Measurements from ENCODE around the gene ACADS.
"Not testable (repeated sequence)": the region's sequence is repeated elsewhere in the genome, so short reads cannot be mapped to it uniquely, and the experiment has no call there.

Gene ACADS

DNA sequence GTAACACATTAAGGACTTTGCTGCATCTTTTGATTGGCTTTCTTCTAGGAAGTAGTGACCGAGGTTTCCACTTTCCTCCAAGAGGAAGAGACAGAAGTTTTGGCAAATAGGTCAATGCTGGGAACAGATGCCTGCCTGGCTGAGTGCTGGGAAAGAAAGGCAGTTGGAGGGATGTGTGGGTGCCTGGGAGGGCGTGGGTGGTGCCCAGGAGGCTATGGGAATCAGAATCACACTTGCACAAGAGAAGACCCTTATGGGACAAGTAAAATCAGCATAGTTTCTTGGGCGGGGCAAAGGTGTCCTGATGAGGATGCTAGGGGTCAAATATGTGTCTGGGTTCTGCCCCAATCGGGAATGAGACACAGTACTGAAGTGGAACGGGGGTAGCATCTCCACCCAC lies 906 bp upstream of the ACADS start:
- Mint-ChIP-seq H3K4me1 (peaks cover 18% of the 10 kb centered on the region), H3K36me3 (ENCODE audit: low read depth) (peaks cover 46% of the 10 kb centered on the region), H3K4me3 (peak overlapping the region; percentile 82), H3K27me3 (ENCODE audit: low read depth, poor library complexity) (peaks cover 6% of the 10 kb centered on the region), H3K27ac (no peak overlapping the region), H3K9me3 (no peaks in the 10 kb centered on the region)
- TF ChIP-seq, protein P1, sequence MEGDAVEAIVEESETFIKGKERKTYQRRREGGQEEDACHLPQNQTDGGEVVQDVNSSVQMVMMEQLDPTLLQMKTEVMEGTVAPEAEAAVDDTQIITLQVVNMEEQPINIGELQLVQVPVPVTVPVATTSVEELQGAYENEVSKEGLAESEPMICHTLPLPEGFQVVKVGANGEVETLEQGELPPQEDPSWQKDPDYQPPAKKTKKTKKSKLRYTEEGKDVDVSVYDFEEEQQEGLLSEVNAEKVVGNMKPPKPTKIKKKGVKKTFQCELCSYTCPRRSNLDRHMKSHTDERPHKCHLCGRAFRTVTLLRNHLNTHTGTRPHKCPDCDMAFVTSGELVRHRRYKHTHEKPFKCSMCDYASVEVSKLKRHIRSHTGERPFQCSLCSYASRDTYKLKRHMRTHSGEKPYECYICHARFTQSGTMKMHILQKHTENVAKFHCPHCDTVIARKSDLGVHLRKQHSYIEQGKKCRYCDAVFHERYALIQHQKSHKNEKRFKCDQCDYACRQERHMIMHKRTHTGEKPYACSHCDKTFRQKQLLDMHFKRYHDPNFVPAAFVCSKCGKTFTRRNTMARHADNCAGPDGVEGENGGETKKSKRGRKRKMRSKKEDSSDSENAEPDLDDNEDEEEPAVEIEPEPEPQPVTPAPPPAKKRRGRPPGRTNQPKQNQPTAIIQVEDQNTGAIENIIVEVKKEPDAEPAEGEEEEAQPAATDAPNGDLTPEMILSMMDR (IDR thresholded peaks at IDR 0.05) = no peak
- DNase-seq = no peak

DNA sequence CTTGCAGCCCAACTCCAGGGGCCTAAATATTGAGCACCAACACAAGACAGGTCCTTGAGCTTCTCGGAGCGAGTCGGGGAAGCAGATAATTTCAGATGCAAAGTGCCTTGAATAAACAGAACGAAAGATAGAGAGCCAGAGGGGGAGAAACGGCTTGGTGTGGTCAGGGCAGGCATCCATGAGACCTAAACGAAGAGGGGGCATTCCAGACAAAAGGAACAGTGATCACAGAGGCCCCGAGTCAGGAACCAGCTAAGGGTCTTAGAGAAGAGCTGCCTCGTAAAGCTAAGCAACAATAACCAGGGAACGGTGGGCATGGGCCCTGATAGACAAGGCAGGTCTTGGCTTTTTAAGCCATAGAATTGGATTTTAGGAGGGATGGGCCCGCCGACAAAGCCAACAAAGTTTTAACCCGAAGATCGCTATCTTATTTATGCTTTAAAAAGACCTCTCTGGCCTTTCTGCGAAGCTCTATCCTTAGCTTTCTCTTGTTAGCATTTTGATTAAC lies 421 bp upstream of the ACADS start:
- Mint-ChIP-seq H3K36me3 (ENCODE audit: low read depth) (peaks cover 47% of the 10 kb centered on the region), H3K9me3 (no peaks in the 10 kb centered on the region), H3K27ac (no peak overlapping the region), H3K4me3 (peak overlapping the region; percentile 82), H3K4me1 (peaks cover 18% of the 10 kb centered on the region), H3K27me3 (ENCODE audit: low read depth, poor library complexity) (peaks cover 6% of the 10 kb centered on the region)
- TF ChIP-seq, protein P1 (IDR thresholded peaks at IDR 0.05) = no peak
- no peak for DNase-seq

DNA sequence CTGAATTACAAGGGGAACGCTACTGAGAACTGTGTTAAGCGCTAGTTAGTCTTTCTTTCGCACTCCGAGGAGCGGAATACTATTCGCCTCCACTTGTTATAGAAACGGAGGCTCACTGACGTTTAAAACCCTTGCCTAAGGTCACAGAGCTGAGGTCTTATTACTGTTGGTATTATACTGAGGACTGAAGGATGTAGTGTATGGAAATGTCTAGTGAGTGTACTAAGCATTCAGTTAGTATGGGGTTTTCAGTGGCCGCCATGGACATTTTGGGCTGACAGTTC lies 826 bp downstream of the ACADS start:
- Mint-ChIP-seq H3K27ac (no peak overlapping the region), H3K9me3 (peaks cover 4% of the 10 kb centered on the region), H3K4me1 (peaks cover 18% of the 10 kb centered on the region), H3K36me3 (ENCODE audit: low read depth) (peaks cover 46% of the 10 kb centered on the region), H3K27me3 (ENCODE audit: low read depth, poor library complexity) (peaks cover 6% of the 10 kb centered on the region), H3K4me3 (peak overlapping the region; percentile 82)
- TF ChIP-seq, protein P1 (IDR thresholded peaks at IDR 0.05) = no peak
- no peak for DNase-seq

DNA sequence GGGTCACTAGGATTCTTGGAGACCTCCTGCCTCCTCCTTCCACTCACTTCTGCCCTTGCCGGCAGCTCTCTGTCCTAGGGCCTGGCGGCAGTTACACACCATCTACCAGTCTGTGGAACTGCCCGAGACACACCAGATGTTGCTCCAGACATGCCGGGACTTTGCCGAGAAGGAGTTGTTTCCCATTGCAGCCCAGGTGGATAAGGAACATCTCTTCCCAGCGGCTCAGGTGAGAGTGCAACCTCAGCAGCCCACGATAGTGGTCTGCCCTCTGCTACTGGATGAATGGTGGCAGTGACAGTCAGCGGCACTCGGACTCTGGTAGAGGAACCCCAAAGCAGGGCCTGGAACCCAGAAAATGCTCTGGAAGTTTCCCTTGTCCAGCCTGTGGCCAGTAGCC lies 1.3 kb downstream of the ACADS start:
- Mint-ChIP-seq H3K9me3 (peaks cover 4% of the 10 kb centered on the region), H3K27ac (no peak overlapping the region), H3K36me3 (ENCODE audit: low read depth) (peaks cover 47% of the 10 kb centered on the region), H3K4me1 (peaks cover 18% of the 10 kb centered on the region), H3K4me3 (no peak overlapping the region), H3K27me3 (ENCODE audit: low read depth, poor library complexity) (peaks cover 6% of the 10 kb centered on the region)
- TF ChIP-seq, protein P1 (IDR thresholded peaks at IDR 0.05) = no peak
- no peak for DNase-seq

DNA sequence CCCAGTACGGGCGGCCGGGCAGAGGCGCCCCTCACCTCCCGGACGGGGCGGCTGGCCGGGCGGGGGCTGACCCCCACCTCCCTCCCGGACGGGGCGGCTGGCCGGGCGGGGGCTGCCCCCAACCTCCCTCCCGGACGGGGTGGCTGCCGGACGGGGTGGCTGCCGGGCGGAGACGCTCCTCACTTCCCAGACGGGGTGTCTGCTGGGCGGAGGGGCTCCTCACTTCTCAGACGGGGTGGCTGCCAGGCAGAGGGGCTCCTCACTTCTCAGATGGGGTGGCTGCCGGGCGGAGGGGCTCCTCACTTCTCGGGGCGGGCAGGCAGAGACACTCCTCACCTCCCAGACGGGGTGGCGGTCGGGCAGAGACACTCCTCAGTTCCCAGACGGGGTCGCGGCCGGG lies 6.6 kb downstream of the ACADS start:
- H3K4me1 Mint-ChIP-seq; H3K4me3 Mint-ChIP-seq; H3K27ac Mint-ChIP-seq; H3K27me3 Mint-ChIP-seq (ENCODE audit: low read depth, poor library complexity); DNase-seq: not testable (repeated sequence)
- Mint-ChIP-seq H3K9me3 (peaks cover 17% of the 10 kb centered on the region), H3K36me3 (ENCODE audit: low read depth) (peaks cover 38% of the 10 kb centered on the region)

DNA sequence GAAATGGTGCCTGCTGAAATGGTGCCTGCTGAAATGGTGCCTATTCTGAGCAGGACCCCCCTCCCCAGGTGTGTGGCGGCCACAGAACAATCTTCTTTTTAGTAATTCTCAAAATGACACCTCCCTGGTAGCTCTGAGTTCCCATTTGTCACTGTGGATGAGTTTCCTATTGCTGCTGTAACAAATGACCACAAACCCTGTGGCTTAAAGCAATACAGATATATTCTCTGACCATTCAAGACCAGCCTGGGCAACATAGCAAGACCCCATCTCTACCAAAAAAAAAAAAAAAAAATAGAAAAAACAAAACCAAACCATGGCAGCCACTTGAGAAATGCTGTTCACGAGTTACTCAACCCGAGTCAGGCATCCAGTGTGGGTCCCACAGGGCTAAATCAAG lies 7.9 kb downstream of the ACADS start:
- Mint-ChIP-seq H3K9me3 (peaks cover 17% of the 10 kb centered on the region), H3K27ac (no peak overlapping the region), H3K27me3 (ENCODE audit: low read depth, poor library complexity) (no peaks in the 10 kb centered on the region), H3K36me3 (ENCODE audit: low read depth) (peaks cover 34% of the 10 kb centered on the region), H3K4me1 (no peaks in the 10 kb centered on the region), H3K4me3 (no peak overlapping the region)
- no peak for DNase-seq
- TF ChIP-seq, protein P1 (IDR thresholded peaks at IDR 0.05) = no peak
